BLaER1 treated with 17β-estradiol and CSF1 and Interleukin-3, amounts not matched to agents 10 nM and 100 nM (cell line): ENCODE data around the gene SYT8.

Source experiments
- H3K27ac ChIP-seq, 11 experiments: shearing (Covaris generic); formaldehyde crosslinking; 2 replicates each; pipeline ENCODE4 v1.8.1; 2022
- H3K27me3 ChIP-seq, 11 experiments: shearing (Covaris generic); formaldehyde crosslinking; 2 replicates each; pipeline ENCODE4 v1.8.1; 2022
- H3K36me3 ChIP-seq, 11 experiments: shearing (Covaris generic); formaldehyde crosslinking; 2 replicates each; pipeline ENCODE4 v1.8.1; 2022
- H3K4me1 ChIP-seq, 10 experiments: shearing (Covaris generic); formaldehyde crosslinking; 2 replicates each; pipeline ENCODE4 v1.8.1; 2022
- H3K4me2 ChIP-seq, 11 experiments: shearing (Covaris generic); formaldehyde crosslinking; 2 replicates each; pipeline ENCODE4 v1.8.1; 2022
- H3K4me3 ChIP-seq, 10 experiments: shearing (Covaris generic); formaldehyde crosslinking; 2 replicates each; pipeline ENCODE4 v1.8.1; 2022
- H3K9ac ChIP-seq, 11 experiments: shearing (Covaris generic); formaldehyde crosslinking; 2 replicates each; pipeline ENCODE4 v1.8.1; 2022
- H3K9me3 ChIP-seq, 11 experiments: shearing (Covaris generic); formaldehyde crosslinking; replicated peaks in 1 of 11; 2 replicates each; pipeline ENCODE4 v1.8.1; 2022
- H4K20me1 ChIP-seq, 11 experiments: shearing (Covaris generic); formaldehyde crosslinking; 2 replicates each; pipeline ENCODE4 v1.8.1; 2022
- Cebpa-rat ChIP-seq, 11 experiments: shearing (Covaris generic); IDR thresholded peaks; 2 replicates each; pipeline ENCODE4 v1.8.1; 2022

Gene SYT8

DNA sequence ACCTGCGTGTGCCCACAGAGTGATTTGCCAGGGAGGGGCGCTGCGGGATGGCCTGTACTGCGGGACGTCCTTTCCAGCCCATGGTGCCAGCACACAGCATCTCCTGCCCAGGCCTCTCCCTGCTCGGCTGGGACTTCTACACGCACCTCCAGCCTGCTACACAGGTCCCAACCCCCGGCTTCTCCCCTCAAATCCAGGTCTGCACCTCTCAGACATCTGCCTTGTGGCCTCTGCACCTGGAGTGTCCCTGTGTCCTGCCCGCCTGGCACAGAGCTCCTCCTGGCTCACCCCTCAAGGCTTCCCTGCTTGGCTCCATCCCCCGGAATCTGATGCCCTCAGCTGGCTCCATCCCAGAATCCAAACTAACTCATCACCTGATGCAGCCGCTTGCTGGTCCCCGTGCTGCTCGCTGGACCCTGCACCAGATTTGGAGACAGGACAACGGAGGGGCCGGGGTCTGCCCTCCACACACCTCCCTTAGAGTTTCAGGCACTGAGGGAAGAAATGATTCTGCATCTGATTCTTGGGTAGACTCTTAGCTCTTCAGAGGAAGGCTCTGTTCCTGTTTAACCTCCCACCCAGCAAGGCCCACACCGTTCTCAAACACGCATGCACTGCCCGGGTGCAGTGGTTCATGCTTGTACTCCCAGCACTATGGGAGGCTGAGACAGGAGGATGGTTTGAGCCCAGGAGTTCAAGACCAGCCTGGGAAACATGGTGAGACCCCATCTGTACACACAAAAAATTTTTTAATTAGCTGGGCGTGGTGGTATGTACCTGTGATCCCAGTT is 14.0 kb downstream of the SYT8 start:
- peak overlapping the region; percentile 89 to 100 (median 99) for H3K4me2 ChIP-seq
- no peak overlapping the region for H3K4me3 ChIP-seq
- no peak for TF ChIP-seq Cebpa-rat (IDR thresholded peaks at IDR 0.05)
- peaks cover 0 to 28% (median 0%) of the 10 kb centered on the region in 11 experiments; a peak in 6 of 22 replicates for H4K20me1 ChIP-seq
- H3K9ac ChIP-seq = peak overlapping the region in 3 of 11 experiments; percentile 15 to 36 (median 17); a peak in 5 of 22 replicates
- H3K36me3 ChIP-seq = no peaks in the 10 kb centered on the region
- H3K4me1 ChIP-seq = peaks cover 85 to 100% (median 97%) of the 10 kb centered on the region in 10 experiments
- H3K9me3 ChIP-seq = no peaks in the 10 kb centered on the region
- H3K27ac ChIP-seq = peak overlapping the region in 8 of 11 experiments; percentile 6 to 95 (median 55); a peak in 9 of 22 replicates
- H3K27me3 ChIP-seq = peaks cover 0 to 13% (median 0%) of the 10 kb centered on the region in 11 experiments; a peak in 3 of 22 replicates

DNA sequence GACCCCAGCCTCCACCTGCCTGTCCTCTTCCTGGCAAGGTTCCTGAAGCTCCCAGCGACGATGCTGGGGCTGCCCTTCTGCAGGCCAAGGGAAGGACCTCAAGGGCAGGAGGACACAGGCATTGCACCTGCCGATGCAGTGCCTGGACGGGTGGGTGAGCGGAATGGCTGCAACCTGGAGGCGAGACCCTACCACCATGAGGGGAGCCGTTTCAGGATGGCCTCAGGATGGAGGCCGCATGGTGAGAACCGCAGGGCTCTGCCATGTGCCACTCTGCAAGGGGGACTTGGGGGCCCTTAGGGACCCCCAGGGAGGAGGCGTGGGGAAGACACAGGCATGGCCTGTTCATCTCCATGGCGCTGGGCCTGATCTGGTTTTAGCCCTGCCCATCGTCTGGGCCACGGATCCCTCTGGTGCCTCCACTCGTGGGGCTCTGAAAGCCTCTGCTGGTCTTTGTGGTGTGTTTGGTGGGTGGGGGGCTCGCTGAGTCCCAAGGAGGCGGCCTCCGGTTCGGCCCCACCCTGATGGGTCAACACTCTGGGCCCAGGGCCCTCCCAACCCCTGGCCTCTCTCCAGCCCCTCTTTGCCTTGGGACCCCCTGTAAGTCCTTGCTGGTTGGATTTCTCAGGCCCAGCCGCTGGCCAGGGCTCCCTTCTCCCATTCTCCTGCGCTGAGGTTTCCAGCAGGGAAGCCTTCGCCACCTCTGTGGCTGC is 16.8 kb downstream of the SYT8 start:
- Histone ChIP-seq H3K27ac (peak overlapping the region; percentile 70 to 98 (median 79)), H3K4me1 (peaks cover 87 to 100% (median 98%) of the 10 kb centered on the region in 10 experiments), H4K20me1 (peaks cover 0 to 40% (median 12%) of the 10 kb centered on the region in 11 experiments; a peak in 13 of 22 replicates), H3K9ac (peak overlapping the region; percentile 57 to 89 (median 69); a peak in 21 of 22 replicates), H3K27me3 (peaks cover 0 to 18% (median 5%) of the 10 kb centered on the region in 11 experiments; a peak in 2 of 22 replicates), H3K36me3 (no peaks in the 10 kb centered on the region), H3K4me2 (peak overlapping the region; percentile 89 to 100 (median 99)), H3K9me3 (no peaks in the 10 kb centered on the region), H3K4me3 (peak overlapping the region in 7 of 10 experiments; percentile 8 to 65 (median 27); a peak in 11 of 20 replicates)
- no peak for TF ChIP-seq Cebpa-rat (IDR thresholded peaks at IDR 0.05)

DNA sequence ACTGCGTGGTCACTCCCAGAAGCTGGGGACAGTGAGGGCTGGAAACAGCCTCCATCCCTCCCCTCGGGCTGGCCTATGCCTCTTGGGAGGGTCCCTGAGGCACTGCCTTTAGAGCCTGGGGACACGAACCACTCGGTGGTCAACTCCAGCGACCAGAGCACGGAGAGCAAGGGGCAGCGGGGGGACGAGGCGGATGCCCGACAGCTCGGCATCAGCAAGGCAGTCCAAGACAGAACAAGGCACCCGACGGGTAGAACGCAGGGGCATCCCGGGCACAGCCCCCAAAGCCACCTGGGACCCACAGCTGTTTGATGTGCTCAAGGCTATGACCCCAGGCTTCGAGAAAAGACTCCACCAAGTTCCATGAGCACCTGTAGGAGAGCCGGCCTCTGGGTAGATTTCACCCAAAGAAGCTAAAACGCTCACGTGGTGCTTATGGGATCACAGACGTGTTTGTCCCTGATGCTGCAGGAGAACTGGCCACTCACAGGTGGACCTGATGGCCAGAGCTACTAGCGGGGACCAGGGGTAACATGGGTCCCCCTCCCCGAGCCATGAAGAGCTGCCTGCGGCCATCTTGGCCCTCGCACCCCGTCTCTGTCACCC is 17.6 kb downstream of the SYT8 start:
- TF ChIP-seq Cebpa-rat (IDR thresholded peaks at IDR 0.05) = no peak
- peak overlapping the region; percentile 89 to 100 (median 99) for H3K4me2 ChIP-seq
- no peaks in the 10 kb centered on the region for H3K36me3 ChIP-seq
- H3K9me3 ChIP-seq = no peaks in the 10 kb centered on the region
- H4K20me1 ChIP-seq = peaks cover 0 to 41% (median 16%) of the 10 kb centered on the region in 11 experiments; a peak in 13 of 22 replicates
- peaks cover 94 to 100% (median 100%) of the 10 kb centered on the region in 10 experiments for H3K4me1 ChIP-seq
- peak overlapping the region in 8 of 10 experiments; percentile 42 to 65 (median 51); a peak in 11 of 20 replicates for H3K4me3 ChIP-seq
- H3K27ac ChIP-seq = peak overlapping the region; percentile 70 to 98 (median 79); a peak in 21 of 22 replicates
- peaks cover 0 to 18% (median 5%) of the 10 kb centered on the region in 11 experiments; a peak in 2 of 22 replicates for H3K27me3 ChIP-seq
- H3K9ac ChIP-seq = peak overlapping the region; percentile 41 to 89 (median 66)

DNA sequence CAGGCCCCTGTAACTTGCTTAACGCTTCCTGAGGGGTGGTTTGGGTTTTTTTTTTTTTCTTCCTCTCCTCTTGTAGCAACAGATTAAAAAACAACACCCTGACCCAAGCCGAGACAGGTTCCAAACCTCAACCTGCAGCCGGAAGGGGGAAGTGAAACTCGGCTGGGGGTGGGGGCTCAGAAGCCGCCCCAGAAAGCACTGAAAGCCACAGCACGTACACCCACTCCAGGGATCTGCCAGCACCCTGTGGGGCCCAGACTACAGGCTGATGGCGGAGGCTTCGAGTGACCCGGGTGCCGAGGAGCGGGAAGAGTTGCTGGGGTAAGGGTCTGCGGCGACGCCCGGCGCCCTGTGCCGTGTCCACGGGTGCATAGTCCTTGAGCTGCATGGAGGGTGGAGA is 18.1 kb downstream of the SYT8 start, which contains the start of gene LSP1:
Gene LSP1, plus strand, starts transcription at position 208 of the 400 bp plus-strand sequence. Its CDS starts 61 bp downstream, at position 269.
- peaks cover 0 to 42% (median 16%) of the 10 kb centered on the region in 11 experiments; a peak in 14 of 22 replicates for H4K20me1 ChIP-seq
- peak within 1 kb of the TSS; percentile 89 to 100 (median 99) for H3K4me2 ChIP-seq
- peak in 1 of 11 experiments; percentile 40; a peak in 1 of 22 replicates for TF ChIP-seq Cebpa-rat (IDR thresholded peaks at IDR 0.05)
- peaks cover 0 to 18% (median 5%) of the 10 kb centered on the region in 11 experiments; a peak in 2 of 22 replicates for H3K27me3 ChIP-seq
- no peaks in the 10 kb centered on the region for H3K36me3 ChIP-seq
- peak within 1 kb of the TSS; percentile 10 to 65 (median 50); a peak in 19 of 20 replicates for H3K4me3 ChIP-seq
- H3K4me1 ChIP-seq = peaks cover 92 to 97% (median 95%) of the 10 kb centered on the region in 10 experiments
- H3K9ac ChIP-seq = peak within 1 kb of the TSS; percentile 54 to 89 (median 66)
- peak within 1 kb of the TSS; percentile 70 to 98 (median 79) for H3K27ac ChIP-seq
- H3K9me3 ChIP-seq = no peaks in the 10 kb centered on the region

DNA sequence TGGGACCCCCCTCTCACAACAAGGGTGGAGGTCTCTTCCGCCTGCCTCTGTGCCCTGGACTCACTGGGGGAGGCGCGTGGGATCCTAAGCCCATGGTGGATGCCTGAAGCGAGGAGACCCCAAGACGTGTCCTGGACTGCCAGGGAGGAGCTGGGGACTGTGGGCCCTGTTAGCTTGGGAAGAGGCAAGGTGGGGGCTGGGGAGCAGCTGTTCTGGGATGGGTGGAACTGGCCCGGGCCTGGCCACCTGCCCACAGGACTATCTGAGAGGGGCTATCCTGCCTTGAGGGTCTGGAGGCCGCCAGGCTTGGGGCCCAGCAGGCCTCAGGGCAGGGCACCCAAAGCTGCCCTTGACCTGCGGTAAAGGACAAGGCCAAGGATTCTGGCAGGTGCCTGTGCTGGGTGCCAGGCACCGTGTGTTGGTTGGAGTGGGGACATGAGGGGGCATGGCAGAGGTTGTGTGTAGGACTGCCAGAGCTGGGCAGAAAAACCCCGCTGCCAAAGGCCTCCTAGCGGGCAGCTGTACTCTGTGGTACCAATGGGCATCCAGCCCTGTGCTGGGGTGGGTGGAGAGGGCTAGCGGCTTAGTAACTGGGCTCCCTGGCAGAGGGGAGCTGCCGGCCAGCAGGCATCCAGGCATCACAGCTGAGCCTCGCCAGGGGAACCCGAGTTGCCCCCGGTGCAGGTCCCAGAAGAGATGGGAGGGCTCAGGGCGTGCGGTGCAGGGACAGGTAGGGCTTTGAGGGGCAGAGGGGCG is 18.8 kb downstream of the SYT8 start:
- Histone ChIP-seq H3K4me2 (peak overlapping the region; percentile 89 to 100 (median 99)), H3K4me1 (peaks cover 86 to 94% (median 89%) of the 10 kb centered on the region in 10 experiments), H3K9ac (peak overlapping the region; percentile 54 to 89 (median 66))

DNA sequence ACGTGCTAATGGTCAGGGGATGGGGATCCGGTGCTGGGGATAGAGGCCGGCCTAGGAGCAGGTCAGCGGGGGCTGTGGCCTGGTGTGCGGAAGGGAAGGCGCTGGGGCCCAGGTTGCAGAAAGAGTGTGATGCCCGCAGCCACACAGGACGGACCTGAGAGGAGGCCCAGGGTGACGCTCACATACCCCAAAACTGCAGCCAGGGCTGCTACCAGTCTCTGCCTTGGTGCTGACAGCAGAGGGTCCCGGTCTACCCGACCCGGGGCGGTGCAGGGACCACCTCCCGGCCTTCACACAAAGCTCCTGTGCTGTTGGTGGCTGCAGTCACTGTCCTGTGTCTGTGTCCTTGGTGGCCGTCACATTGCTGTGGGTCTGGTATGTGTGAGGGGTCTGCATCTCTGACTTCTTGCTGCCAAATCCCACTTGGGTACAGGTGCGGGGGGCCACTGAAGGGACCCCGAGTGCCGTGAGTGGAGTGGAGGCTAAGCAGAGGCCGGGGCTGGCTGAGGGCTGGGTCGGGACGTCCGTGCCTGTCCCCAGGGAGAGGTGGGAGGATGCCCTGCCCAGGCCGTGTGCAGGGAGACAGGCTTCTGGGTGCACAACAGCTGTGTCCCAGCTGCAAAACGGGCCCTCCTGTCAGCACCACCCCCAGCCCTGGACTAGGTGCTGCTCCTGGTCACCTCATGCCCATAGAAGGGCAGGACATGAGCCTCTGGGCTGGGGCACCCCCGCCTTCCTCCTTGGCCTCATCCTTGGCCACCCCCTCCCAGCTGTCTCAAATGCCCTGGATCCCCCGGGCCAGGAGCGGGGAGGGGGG is 19.6 kb downstream of the SYT8 start:
- H3K4me2 ChIP-seq = peak overlapping the region; percentile 89 to 100 (median 99)
- H3K9ac ChIP-seq = peak overlapping the region; percentile 36 to 89 (median 65); a peak in 14 of 22 replicates
- no peaks in the 10 kb centered on the region for H3K9me3 ChIP-seq
- H4K20me1 ChIP-seq = peaks cover 0 to 51% (median 16%) of the 10 kb centered on the region in 11 experiments; a peak in 14 of 22 replicates
- TF ChIP-seq Cebpa-rat (IDR thresholded peaks at IDR 0.05) = no peak
- H3K27me3 ChIP-seq = peaks cover 0 to 18% (median 5%) of the 10 kb centered on the region in 11 experiments; a peak in 2 of 22 replicates
- no peaks in the 10 kb centered on the region for H3K36me3 ChIP-seq
- H3K4me3 ChIP-seq = peak overlapping the region in 8 of 10 experiments; percentile 42 to 65 (median 51); a peak in 17 of 20 replicates
- peak overlapping the region in 4 of 11 experiments; percentile 21 to 78 (median 48); a peak in 6 of 22 replicates for H3K27ac ChIP-seq
- H3K4me1 ChIP-seq = peaks cover 78 to 87% (median 81%) of the 10 kb centered on the region in 10 experiments

More for the DNA sequence above, 18.8 kb downstream of the SYT8 start:
- peak overlapping the region; percentile 10 to 65 (median 50); a peak in 19 of 20 replicates for H3K4me3 ChIP-seq
- H3K27me3 ChIP-seq = peaks cover 0 to 18% (median 5%) of the 10 kb centered on the region in 11 experiments; a peak in 2 of 22 replicates
- no peaks in the 10 kb centered on the region for H3K36me3 ChIP-seq
- H4K20me1 ChIP-seq = peaks cover 0 to 49% (median 16%) of the 10 kb centered on the region in 11 experiments; a peak in 14 of 22 replicates
- no peak for TF ChIP-seq Cebpa-rat (IDR thresholded peaks at IDR 0.05)
- H3K9me3 ChIP-seq = no peaks in the 10 kb centered on the region
- H3K27ac ChIP-seq = peak overlapping the region; percentile 66 to 98 (median 79)
